IMR-90 (cell line): Measurements from ENCODE around the gene ERVK3-1. TPM values are rescaled to one million over a fixed set of nuclear protein-coding genes. Genes with fewer than 3 reads are reported as not detected.

Source experiments
- ATAC-seq: fragments of 200-7000 bp; cut with Tn5 transposase; 2 replicates; pipeline ENCODE4 v1.9.1; 2020; ENCODE audit warnings: low read depth, mild to moderate bottlenecking, moderate library complexity
- BruUV-seq: library from RNA; stranded (reverse); fragments of 400-500 nt; replicated peaks from 2 replicates; lab custom pipeline; 2021; lab: Mats Ljungman, UMichigan
- CTCF ChIA-PET: fragments of 300-600 bp; formaldehyde crosslinking; extraction: SDS; loops from one replicate; lab custom pipeline; 2021; ENCODE audit warnings: antibody characterized with exemption; lab: Yijun Ruan, JAX
- POLR2A ChIA-PET: fragments of 300-600 bp; sonication (Branson Sonifier 250); formaldehyde crosslinking; loops from one replicate; lab custom pipeline; 2022; ENCODE audit warnings: antibody characterized with exemption; ENCODE audit not compliant: unreplicated experiment; lab: Charles Lee
- DNase-seq: peaks from one replicate; pipeline ENCODE4 v3.0.0; 2013
- H2AFZ ChIP-seq: replicated peaks from 2 replicates; pipeline ENCODE3; 2013; ENCODE audit warnings: low read length, mild to moderate bottlenecking; ENCODE audit not compliant: poor library complexity
- H2AK5ac ChIP-seq: 2 replicates; pipeline ENCODE4 v1.6.1; 2013; ENCODE audit warnings: low read depth, low read length, inconsistent platforms
- H2AK9ac ChIP-seq: replicated peaks from 2 replicates; pipeline ENCODE3; 2013; ENCODE audit warnings: mild to moderate bottlenecking, low read depth, low read length, moderate library complexity; ENCODE audit not compliant: poor library complexity
- H2BK120ac ChIP-seq: 2 replicates; pipeline ENCODE4 v1.6.1; 2013; ENCODE audit warnings: low read depth, low read length, inconsistent platforms
- H2BK15ac ChIP-seq: 3 replicates; pipeline ENCODE4 v1.6.1; 2013; ENCODE audit warnings: low read depth, low read length, inconsistent platforms
- H2BK20ac ChIP-seq: 2 replicates; pipeline ENCODE4 v1.6.1; 2013; ENCODE audit warnings: low read depth, mild to moderate bottlenecking, inconsistent platforms, low read length, moderate library complexity
- H2BK5ac ChIP-seq: 2 replicates; pipeline ENCODE4 v1.6.1; 2013; ENCODE audit warnings: mild to moderate bottlenecking, low read depth, low read length, inconsistent platforms; ENCODE audit not compliant: poor library complexity, severe bottlenecking
- H3K14ac ChIP-seq: replicated peaks from 2 replicates; pipeline ENCODE4 v1.6.1; 2013; ENCODE audit warnings: low read depth, low read length, inconsistent platforms
- H3K18ac ChIP-seq: 2 replicates; pipeline ENCODE4 v1.6.1; 2013; ENCODE audit warnings: low read depth, low read length, control low read depth
- H3K23ac ChIP-seq: 2 replicates; pipeline ENCODE4 v1.6.1; 2013; ENCODE audit warnings: low read depth, low read length, inconsistent platforms
- H3K27ac ChIP-seq: 2 replicates; pipeline ENCODE4 v1.5.1; 2013; ENCODE audit warnings: mild to moderate bottlenecking, control low read depth, low read length; ENCODE audit not compliant: insufficient read depth
- H3K27me3 ChIP-seq: 2 replicates; pipeline ENCODE4 v1.6.1; 2013; ENCODE audit warnings: low read length; ENCODE audit not compliant: control insufficient read depth, insufficient read depth
- H3K36me3 ChIP-seq: 2 replicates; pipeline ENCODE4 v1.6.1; 2013; ENCODE audit warnings: low read length, mixed read lengths; ENCODE audit not compliant: control insufficient read depth, insufficient read depth
- H3K4ac ChIP-seq: 2 replicates; pipeline ENCODE4 v1.6.1; 2013; ENCODE audit warnings: low read depth, low read length, inconsistent platforms
- H3K4me1 ChIP-seq: 2 replicates; pipeline ENCODE4 v1.6.1; 2013; ENCODE audit warnings: low read length, mixed read lengths; ENCODE audit not compliant: control insufficient read depth, insufficient read depth
- H3K4me2 ChIP-seq: 2 replicates; pipeline ENCODE4 v1.6.1; 2013; ENCODE audit warnings: low read depth, mild to moderate bottlenecking, control low read depth, low read length, moderate library complexity
- H3K4me3 ChIP-seq: 2 replicates; pipeline ENCODE4 v1.5.1; 2013; ENCODE audit warnings: low read depth, mild to moderate bottlenecking, control low read depth, low read length, moderate library complexity; ENCODE audit not compliant: insufficient read depth
- H3K56ac ChIP-seq: 2 replicates; pipeline ENCODE4 v1.6.1; 2013; ENCODE audit warnings: low read length, inconsistent platforms; ENCODE audit not compliant: insufficient read depth; ENCODE audit errors: extremely low read depth
- H3K79me1 ChIP-seq, 2 experiments: 2 replicates each; pipeline ENCODE4 v1.6.1; 2013; ENCODE audit warnings: low read length in 2 of 2, inconsistent platforms in 1 of 2, low read depth in 1 of 2
- H3K9ac ChIP-seq: 2 replicates; pipeline ENCODE4 v1.6.1; 2013; ENCODE audit warnings: low read depth, low read length, control low read depth
- H3K9me1 ChIP-seq: 2 replicates; pipeline ENCODE4 v1.6.1; 2013; ENCODE audit warnings: low read length, inconsistent platforms; ENCODE audit not compliant: insufficient read depth
- H3K9me3 ChIP-seq: 2 replicates; pipeline ENCODE4 v1.6.1; 2013; ENCODE audit warnings: low read length; ENCODE audit not compliant: control insufficient read depth, insufficient read depth
- H4K20me1 ChIP-seq: 2 replicates; pipeline ENCODE4 v1.6.1; 2013; ENCODE audit warnings: low read length, inconsistent platforms; ENCODE audit not compliant: insufficient read depth
- H4K5ac ChIP-seq: 2 replicates; pipeline ENCODE4 v1.6.1; 2013; ENCODE audit warnings: mild to moderate bottlenecking, low read depth, low read length, control low read depth
- H4K8ac ChIP-seq, 2 experiments: 2 replicates each; pipeline ENCODE4 v1.6.1; 2013; ENCODE audit warnings: low read depth in 2 of 2, low read length in 2 of 2, control low read depth in 1 of 2, inconsistent platforms in 1 of 2
- H4K91ac ChIP-seq: 2 replicates; pipeline ENCODE4 v1.6.1; 2013; ENCODE audit warnings: low read depth, low read length, inconsistent platforms; ENCODE audit not compliant: insufficient read depth
- BHLHE40 ChIP-seq: fragments of 150-350 bp; IDR thresholded peaks from 2 replicates; pipeline ENCODE4 v1.6.1; 2016; ENCODE audit warnings: mild to moderate bottlenecking, low read depth, low read length
- CEBPB ChIP-seq: IDR thresholded peaks from 2 replicates; pipeline ENCODE4 v1.6.1; 2012; ENCODE audit warnings: low read depth, low read length, improper control_type of control experiment
- CHD1 ChIP-seq: IDR thresholded peaks from 2 replicates; pipeline ENCODE4 v1.6.1; 2012; ENCODE audit warnings: low read depth, low read length, improper control_type of control experiment
- ELK1 ChIP-seq: fragments of 150-350 bp; IDR thresholded peaks from 2 replicates; pipeline ENCODE4 v1.6.1; 2016; ENCODE audit warnings: low read depth, mild to moderate bottlenecking, low read length, moderate library complexity, borderline replicate concordance
- FOS ChIP-seq: fragments of 150-350 bp; IDR thresholded peaks from 2 replicates; pipeline ENCODE4 v1.6.1; 2016; ENCODE audit warnings: low read depth, low read length
- MAFK ChIP-seq: IDR thresholded peaks from 2 replicates; pipeline ENCODE4 v1.6.1; 2012; ENCODE audit warnings: low read depth, low read length, improper control_type of control experiment
- MAZ ChIP-seq: IDR thresholded peaks from 2 replicates; pipeline ENCODE4 v1.6.1; 2012; ENCODE audit warnings: low read depth, mild to moderate bottlenecking, low read length, improper control_type of control experiment, moderate library complexity, borderline replicate concordance
- MXI1 ChIP-seq: IDR thresholded peaks from 2 replicates; pipeline ENCODE4 v1.6.1; 2012; ENCODE audit warnings: low read depth, mild to moderate bottlenecking, low read length, moderate library complexity, borderline replicate concordance
- NFE2L2 ChIP-seq: fragments of 150-350 bp; IDR thresholded peaks from 2 replicates; pipeline ENCODE4 v1.6.1; 2016; ENCODE audit warnings: low read depth, mild to moderate bottlenecking, low read length
- POLR2A ChIP-seq: IDR thresholded peaks from 2 replicates; pipeline ENCODE4 v1.6.1; 2012; ENCODE audit warnings: mild to moderate bottlenecking, low read depth, low read length
- RAD21 ChIP-seq: IDR thresholded peaks from 2 replicates; pipeline ENCODE4 v1.6.1; 2012; ENCODE audit warnings: low read length, improper control_type of control experiment
- RFX5 ChIP-seq: IDR thresholded peaks from 2 replicates; pipeline ENCODE4 v1.8.0; 2012; ENCODE audit warnings: low read depth, mild to moderate bottlenecking, low read length, moderate library complexity
- SMC3 ChIP-seq: fragments of 150-350 bp; IDR thresholded peaks from 2 replicates; pipeline ENCODE4 v1.6.1; 2016; ENCODE audit warnings: low read depth, mild to moderate bottlenecking, antibody characterized with exemption, low read length, moderate library complexity
- USF2 ChIP-seq: fragments of 150-350 bp; IDR thresholded peaks from 2 replicates; pipeline ENCODE4 v1.6.1; 2017; ENCODE audit warnings: mild to moderate bottlenecking, antibody characterized with exemption, low read length, low read depth
- WGBS, 2 experiments: methylation state at CpG; one replicate each; pipeline versions ENCODE4 v1.1.5 to v1.1.7; 2013; ENCODE audit warnings: missing lambda C conversion rate in 2 of 2; ENCODE audit not compliant: insufficient read length in 1 of 2; ENCODE audit errors: extremely low coverage in 2 of 2; 5-methylcytosine and 5-hydroxymethylcytosine counted together
- dilution Hi-C: fragments of 300-500 bp; cut with HindIII; formaldehyde crosslinking; loops from one replicate; pipeline ENCODE4 v1.14.3; 2018; ENCODE audit warnings: low sequenced_read_pairs; ENCODE audit not compliant: unreplicated experiment
- in situ Hi-C: fragments of 300-500 bp; cut with MboI; formaldehyde crosslinking; loops from 3 replicates; pipeline ENCODE4 v1.14.3; 2019; ENCODE audit warnings: low sequenced_read_pairs, inconsistent platforms, mixed read lengths
- intact Hi-C: fragments of 100-400 bp; cut with micrococcal nuclease; formaldehyde crosslinking; loops from 2 replicates; pipeline ENCODE4 v1.10.0; 2022
- polyA plus RNA-seq, 3 experiments: library from polyadenylated mRNA; depleted of rRNA; stranded (reverse); fragments of >200 nt; gene quantifications; 2 replicates each; pipeline ENCODE4 v1.2.3, GENCODE V29; 2012; ENCODE audit warnings: low replicate concordance in 1 of 3
- total RNA-seq: library from RNA; depleted of rRNA; stranded (reverse); fragments of >200 nt; gene quantifications from 2 replicates; pipeline ENCODE4 v1.2.3, GENCODE V29; 2012

ERVK3-1 gene
- total and polyA plus RNA-seq, 2 of the 4 experiments (the other 2 are of a cell fraction): 33.0 to 39.3 TPM

GRCh38 chr19:58319241-58319640, 14.1 kb downstream of the ERVK3-1 start:
- no peak overlapping the region for H2BK120ac ChIP-seq
- ATAC-seq (no peak), DNase-seq (no peak)
- POLR2A ChIA-PET: no interaction called here
- H3K27ac ChIP-seq: no peak overlapping the region
- no peak overlapping the region for H4K8ac ChIP-seq
- no peak overlapping the region for H2AK5ac ChIP-seq
- peaks cover 23% of the 10 kb centered on the region for H3K36me3 ChIP-seq
- CTCF ChIA-PET: no interaction called here
- 0 out of 2 replicates have a peak, but pooled peaks cover 10% of the 10 kb centered on the region for H3K9me1 ChIP-seq
- no peak overlapping the region for H2BK20ac ChIP-seq
- H3K4me3 ChIP-seq: no peak overlapping the region
- no peak for TF ChIP-seq SMC3
- TF ChIP-seq BHLHE40: no peak
- no peak for TF ChIP-seq MAFK
- no peak for TF ChIP-seq CEBPB
- no peak for TF ChIP-seq RAD21
- no peak for TF ChIP-seq RFX5
- TF ChIP-seq USF2: no peak
- no peak for TF ChIP-seq FOS
- no peak for TF ChIP-seq POLR2A
- TF ChIP-seq MAZ: no peak
- no peak for TF ChIP-seq MXI1
- TF ChIP-seq CHD1: no peak
- no peak for TF ChIP-seq NFE2L2
- no peak for TF ChIP-seq ELK1
- H3K4me2 ChIP-seq: no peak overlapping the region
- no peak overlapping the region for H3K14ac ChIP-seq
- H3K23ac ChIP-seq: no peak overlapping the region
- H2BK5ac ChIP-seq: no peak overlapping the region
- H4K91ac ChIP-seq: no peak overlapping the region
- no peak overlapping the region for H3K9ac ChIP-seq
- no peak overlapping the region for H3K18ac ChIP-seq
- no TSS peak for BruUV-seq
- dilution Hi-C loops: no loop called here
- H4K5ac ChIP-seq: no peak overlapping the region
- H3K79me1 ChIP-seq: peaks cover 14 to 34% of the 10 kb centered on the region in 2 experiments; a peak in 3 of 4 replicates
- no peaks in the 10 kb centered on the region for H3K4me1 ChIP-seq
- no peak overlapping the region for H2AK9ac ChIP-seq
- no peak overlapping the region for H3K56ac ChIP-seq
- in situ Hi-C loops: no loop called here
- no peak overlapping the region for H2BK15ac ChIP-seq
- peaks cover 28% of the 10 kb centered on the region for H4K20me1 ChIP-seq
- H3K27me3 ChIP-seq: no peaks in the 10 kb centered on the region
- H2AFZ ChIP-seq: no peak overlapping the region
- WGBS, 2 experiments: 97% methylated on average over 8 of the region's 10 CpGs; no CpG with 5 or more reads in 1 of the 2 experiments
- H3K4ac ChIP-seq: no peak overlapping the region
- H3K9me3 ChIP-seq: no peaks in the 10 kb centered on the region
- intact Hi-C loops: no loop called here
